Measurements from ENCODE around the gene DCC. TPM values are rescaled to one million over a fixed set of nuclear protein-coding genes. Genes with fewer than 3 reads are reported as not detected.

DCC gene
- total and polyA plus RNA-seq, 9 of the 15 experiments (the other 6 are each of a cell fraction or from before 2014, with no cell fraction given), result not detected

- TF ChIP-seq, protein P1, sequence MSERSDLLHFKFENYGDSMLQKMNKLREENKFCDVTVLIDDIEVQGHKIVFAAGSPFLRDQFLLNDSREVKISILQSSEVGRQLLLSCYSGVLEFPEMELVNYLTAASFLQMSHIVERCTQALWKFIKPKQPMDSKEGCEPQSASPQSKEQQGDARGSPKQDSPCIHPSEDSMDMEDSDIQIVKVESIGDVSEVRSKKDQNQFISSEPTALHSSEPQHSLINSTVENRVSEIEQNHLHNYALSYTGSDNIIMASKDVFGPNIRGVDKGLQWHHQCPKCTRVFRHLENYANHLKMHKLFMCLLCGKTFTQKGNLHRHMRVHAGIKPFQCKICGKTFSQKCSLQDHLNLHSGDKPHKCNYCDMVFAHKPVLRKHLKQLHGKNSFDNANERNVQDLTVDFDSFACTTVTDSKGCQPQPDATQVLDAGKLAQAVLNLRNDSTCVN (CRISPR knock-in tag; IDR thresholded peaks at IDR 0.05), result no peak
- TF ChIP-seq BMI1 (IDR thresholded peaks at IDR 0.05; ENCODE audit: low read length), result no peak
- no peak for TF ChIP-seq MYNN (IDR thresholded peaks at IDR 0.05)
- TF ChIP-seq MYNN (CRISPR knock-in tag; IDR thresholded peaks at IDR 0.05), result no peak
- no peak for TF ChIP-seq IRF2 (CRISPR knock-in tag; IDR thresholded peaks at IDR 0.05)
- TF ChIP-seq, protein P2, sequence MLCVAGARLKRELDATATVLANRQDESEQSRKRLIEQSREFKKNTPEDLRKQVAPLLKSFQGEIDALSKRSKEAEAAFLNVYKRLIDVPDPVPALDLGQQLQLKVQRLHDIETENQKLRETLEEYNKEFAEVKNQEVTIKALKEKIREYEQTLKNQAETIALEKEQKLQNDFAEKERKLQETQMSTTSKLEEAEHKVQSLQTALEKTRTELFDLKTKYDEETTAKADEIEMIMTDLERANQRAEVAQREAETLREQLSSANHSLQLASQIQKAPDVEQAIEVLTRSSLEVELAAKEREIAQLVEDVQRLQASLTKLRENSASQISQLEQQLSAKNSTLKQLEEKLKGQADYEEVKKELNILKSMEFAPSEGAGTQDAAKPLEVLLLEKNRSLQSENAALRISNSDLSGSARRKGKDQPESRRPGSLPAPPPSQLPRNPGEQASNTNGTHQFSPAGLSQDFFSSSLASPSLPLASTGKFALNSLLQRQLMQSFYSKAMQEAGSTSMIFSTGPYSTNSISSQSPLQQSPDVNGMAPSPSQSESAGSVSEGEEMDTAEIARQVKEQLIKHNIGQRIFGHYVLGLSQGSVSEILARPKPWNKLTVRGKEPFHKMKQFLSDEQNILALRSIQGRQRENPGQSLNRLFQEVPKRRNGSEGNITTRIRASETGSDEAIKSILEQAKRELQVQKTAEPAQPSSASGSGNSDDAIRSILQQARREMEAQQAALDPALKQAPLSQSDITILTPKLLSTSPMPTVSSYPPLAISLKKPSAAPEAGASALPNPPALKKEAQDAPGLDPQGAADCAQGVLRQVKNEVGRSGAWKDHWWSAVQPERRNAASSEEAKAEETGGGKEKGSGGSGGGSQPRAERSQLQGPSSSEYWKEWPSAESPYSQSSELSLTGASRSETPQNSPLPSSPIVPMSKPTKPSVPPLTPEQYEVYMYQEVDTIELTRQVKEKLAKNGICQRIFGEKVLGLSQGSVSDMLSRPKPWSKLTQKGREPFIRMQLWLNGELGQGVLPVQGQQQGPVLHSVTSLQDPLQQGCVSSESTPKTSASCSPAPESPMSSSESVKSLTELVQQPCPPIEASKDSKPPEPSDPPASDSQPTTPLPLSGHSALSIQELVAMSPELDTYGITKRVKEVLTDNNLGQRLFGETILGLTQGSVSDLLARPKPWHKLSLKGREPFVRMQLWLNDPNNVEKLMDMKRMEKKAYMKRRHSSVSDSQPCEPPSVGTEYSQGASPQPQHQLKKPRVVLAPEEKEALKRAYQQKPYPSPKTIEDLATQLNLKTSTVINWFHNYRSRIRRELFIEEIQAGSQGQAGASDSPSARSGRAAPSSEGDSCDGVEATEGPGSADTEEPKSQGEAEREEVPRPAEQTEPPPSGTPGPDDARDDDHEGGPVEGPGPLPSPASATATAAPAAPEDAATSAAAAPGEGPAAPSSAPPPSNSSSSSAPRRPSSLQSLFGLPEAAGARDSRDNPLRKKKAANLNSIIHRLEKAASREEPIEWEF (CRISPR knock-in tag; IDR thresholded peaks at IDR 0.05), result no peak
Measured at GRCh38 chr18:52409727-52410126, 69.7 kb downstream of the DCC start (continued).

Data from K562 (cell line).